Cardiac muscle cell (in vitro differentiated cells and primary cell): ENCODE data around the gene NFATC1. TPM values are rescaled to one million over a fixed set of nuclear protein-coding genes. Genes with fewer than 3 reads are reported as not detected.

Experiments used
- DNase-seq, 2 donors: peaks; one replicate each; pipeline versions ENCODE4 v3.0.0 to v3.0.0-alpha.2; 2010 to 2017; ENCODE audit warnings: low read depth in 1 of 2, low spot score in 1 of 2
- H3K27ac ChIP-seq: fragments of 200-600 bp; sonication (generic); 2 replicates; pipeline ENCODE4 v1.5.1; 2016
- H3K27me3 ChIP-seq: fragments of 200-600 bp; sonication (generic); 2 replicates; pipeline ENCODE4 v1.6.0; 2016; ENCODE audit warnings: control low read depth
- H3K36me3 ChIP-seq: fragments of 200-600 bp; sonication (generic); 2 replicates; pipeline ENCODE4 v1.5.1; 2016; ENCODE audit warnings: control low read depth
- H3K4me1 ChIP-seq: fragments of 200-600 bp; sonication (generic); 2 replicates; pipeline ENCODE4 v1.8.1; 2017; ENCODE audit warnings: low read depth, mild to moderate bottlenecking, mixed run types
- H3K4me3 ChIP-seq: fragments of 200-600 bp; sonication (generic); 2 replicates; pipeline ENCODE4 v1.5.1; 2016; ENCODE audit warnings: mild to moderate bottlenecking
- H3K9me3 ChIP-seq: fragments of 200-600 bp; sonication (generic); 2 replicates; pipeline ENCODE4 v1.5.1; 2017; ENCODE audit warnings: low read depth, mild to moderate bottlenecking, control low read depth
- CTCF ChIP-seq: IDR thresholded peaks from 2 replicates; pipeline ENCODE4 v1.5.1; 2012; ENCODE audit warnings: low read depth, mild to moderate bottlenecking, low read length
- polyA plus RNA-seq: library from polyadenylated mRNA; unstranded; fragments of >200 nt; fragmentation: Nextera tagmentation; extraction: Ambion mirVana; gene quantifications from 2 replicates; pipeline ENCODE4 v1.2.1, GENCODE V29; 2016
- total RNA-seq: library from RNA; depleted of rRNA; stranded (reverse); fragments of >200 nt; gene quantifications from 2 replicates; pipeline ENCODE4 v1.2.3, GENCODE V29; 2016

The NFATC1 gene
- total and polyA plus RNA-seq, 2 experiments from 2014 or later: 10.8 to 11.7 TPM

GRCh38 chr18:79548621-79548985 lies 152.9 kb downstream of the NFATC1 start:
- Histone ChIP-seq H3K9me3 (no peaks in the 10 kb centered on the region), H3K27me3 (no peaks in the 10 kb centered on the region)
- DNase-seq: no peak

DNA sequence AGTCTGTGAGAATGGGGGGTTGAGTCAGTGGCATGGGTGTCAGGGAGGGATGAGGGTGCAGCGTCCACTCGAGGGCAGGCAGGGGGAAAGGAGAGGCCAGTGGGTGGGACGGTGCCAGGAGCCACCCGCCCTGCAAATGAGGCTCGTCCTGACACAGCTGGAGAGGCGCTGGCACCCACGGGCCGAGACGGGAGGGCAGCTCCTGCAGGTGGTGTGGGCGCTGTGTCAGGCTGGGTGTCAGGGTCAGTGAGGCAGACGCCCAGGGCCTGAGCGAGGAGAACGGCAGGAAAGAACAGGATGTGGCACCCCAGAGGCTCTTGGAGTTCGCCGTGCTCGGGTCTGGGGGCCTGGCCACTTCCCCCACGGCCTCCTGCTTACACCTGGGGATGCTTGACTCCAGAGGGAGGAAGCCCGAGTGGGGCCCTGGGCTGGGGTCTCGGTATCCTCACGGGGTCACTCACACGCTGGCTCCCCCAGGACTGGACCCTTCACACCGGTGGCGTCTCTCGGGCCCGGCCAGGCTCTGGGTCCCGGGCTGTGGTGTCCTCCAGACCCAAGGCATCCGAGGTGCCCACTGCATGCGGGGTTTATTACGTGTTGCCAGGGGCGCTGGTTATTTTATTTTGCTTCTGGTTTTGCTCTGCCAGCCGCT lies 153.4 kb downstream of the NFATC1 start:
- Histone ChIP-seq H3K27me3 (no peaks in the 10 kb centered on the region), H3K9me3 (no peaks in the 10 kb centered on the region), H3K4me1 (no peaks in the 10 kb centered on the region), H3K4me3 (no peak overlapping the region), H3K27ac (no peak overlapping the region), H3K36me3 (no peaks in the 10 kb centered on the region)
- no peak for DNase-seq
- TF ChIP-seq CTCF: no peak

More at GRCh38 chr18:79548621-79548985, 152.9 kb downstream of the NFATC1 start:
- H3K27ac ChIP-seq: no peak overlapping the region
- no peak overlapping the region for H3K4me3 ChIP-seq
- H3K36me3 ChIP-seq: no peaks in the 10 kb centered on the region
- H3K4me1 ChIP-seq: peaks cover 1% of the 10 kb centered on the region
- TF ChIP-seq CTCF: no peak

DNA sequence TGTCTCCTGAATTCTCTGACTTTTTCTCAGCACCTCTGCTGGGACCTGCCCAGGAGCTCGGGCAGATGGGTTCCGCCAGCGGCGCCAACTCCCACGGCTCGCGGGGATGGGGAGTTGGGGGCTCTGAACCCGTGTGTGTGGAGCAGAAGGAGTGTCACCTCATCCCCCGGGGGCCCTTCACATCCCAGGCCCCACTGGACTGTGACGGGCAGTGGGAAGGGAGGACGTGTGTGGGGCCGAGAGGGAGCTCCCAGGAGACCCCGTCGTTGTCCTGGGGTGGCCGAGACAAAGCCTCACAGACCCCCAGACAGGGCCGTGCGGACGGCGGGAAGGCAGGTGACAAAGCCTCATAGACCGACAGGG lies 153.9 kb downstream of the NFATC1 start:
- DNase-seq: no peak
- no peak overlapping the region for H3K27ac ChIP-seq

DNA sequence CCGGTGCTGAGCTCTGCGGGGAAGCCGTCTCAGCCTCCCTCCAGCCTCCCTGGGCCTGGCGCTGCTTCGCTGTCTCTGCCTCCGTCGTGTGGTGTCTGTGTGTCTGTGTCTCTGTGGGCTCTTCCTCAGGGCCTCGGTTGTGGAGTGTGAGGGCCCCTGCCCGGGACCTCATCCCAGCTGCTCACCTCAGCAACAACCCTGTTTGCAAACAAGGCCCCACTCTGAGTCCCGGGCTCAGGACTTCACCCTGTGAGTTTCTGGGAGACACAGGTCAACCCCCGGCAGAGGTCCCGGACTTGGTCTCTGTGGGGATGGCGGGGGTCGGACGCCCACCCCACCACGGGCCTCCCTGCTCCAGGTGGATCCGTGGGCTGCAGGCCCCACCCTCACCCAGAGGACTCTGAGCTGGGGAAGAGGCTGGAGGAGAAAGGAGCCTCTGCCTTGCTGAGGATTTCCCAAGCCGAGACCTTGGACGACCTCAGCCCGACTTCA lies 156.5 kb downstream of the NFATC1 start:
- no peaks in the 10 kb centered on the region for H3K36me3 ChIP-seq
- H3K4me1 ChIP-seq: no peaks in the 10 kb centered on the region
- no peak overlapping the region for H3K27ac ChIP-seq
- DNase-seq: no peak
- no peaks in the 10 kb centered on the region for H3K9me3 ChIP-seq
- no peak for TF ChIP-seq CTCF
- H3K27me3 ChIP-seq: no peaks in the 10 kb centered on the region
- H3K4me3 ChIP-seq: no peak overlapping the region

More for the DNA sequence above, 153.9 kb downstream of the NFATC1 start:
- no peaks in the 10 kb centered on the region for H3K4me1 ChIP-seq
- H3K9me3 ChIP-seq: no peaks in the 10 kb centered on the region
- H3K36me3 ChIP-seq: no peaks in the 10 kb centered on the region
- no peak overlapping the region for H3K4me3 ChIP-seq
- TF ChIP-seq CTCF: no peak
- H3K27me3 ChIP-seq: no peaks in the 10 kb centered on the region

- no peak overlapping the region for H3K4me3 ChIP-seq
- no peaks in the 10 kb centered on the region for H3K27me3 ChIP-seq
- H3K36me3 ChIP-seq: no peaks in the 10 kb centered on the region
- TF ChIP-seq CTCF: no peak
- no peak overlapping the region for H3K27ac ChIP-seq
- no peaks in the 10 kb centered on the region for H3K9me3 ChIP-seq
- DNase-seq: no peak
- no peaks in the 10 kb centered on the region for H3K4me1 ChIP-seq
Observed at GRCh38 chr18:79552696-79553095, 157.0 kb downstream of the NFATC1 start.
